Measurements from ENCODE around the gene CMTR1. TPM values are rescaled to one million over a fixed set of nuclear protein-coding genes. Genes with fewer than 3 reads are reported as not detected.
A peak's percentile ranks its signal among the peaks of the same experiment; 100 is the strongest.

Gene CMTR1
- total RNA-seq, 3 donors from 2014 or later: 31.4 to 35.7 (median 32.4) TPM

DNA sequence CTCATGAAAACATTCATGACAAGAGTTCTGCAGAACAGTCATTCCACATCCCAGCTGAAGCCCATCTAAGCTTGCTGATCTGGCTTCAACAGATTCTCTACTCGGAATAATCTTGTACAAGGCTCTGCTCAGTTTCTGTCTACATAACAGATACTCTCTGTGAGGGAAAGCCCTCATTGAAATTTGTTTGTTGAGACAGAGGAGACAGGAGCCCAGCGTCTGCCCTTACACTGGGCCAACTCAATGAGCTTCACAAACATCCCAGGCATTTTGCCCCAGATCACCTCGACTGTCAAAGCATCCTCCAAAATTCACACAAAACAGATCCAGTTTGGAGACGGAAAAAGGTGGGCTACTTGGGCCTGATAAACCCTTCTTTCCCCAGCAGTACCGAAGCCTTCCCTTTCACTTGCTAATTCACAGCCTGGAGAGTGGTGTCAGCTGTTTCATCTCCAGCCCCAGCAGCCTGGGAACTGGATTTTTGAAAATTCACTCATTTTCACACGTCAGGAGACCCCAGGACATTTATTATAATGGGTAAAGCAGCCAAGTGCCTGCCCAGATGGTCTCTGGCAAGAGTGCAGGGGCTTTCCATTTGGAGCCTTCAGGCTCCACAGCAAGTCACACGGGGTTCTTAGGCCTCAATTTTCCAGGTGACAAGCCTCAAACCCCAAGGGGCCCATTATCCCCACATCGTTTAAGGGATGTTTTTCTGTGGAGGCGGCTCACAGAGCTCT is 59.4 kb downstream of the CMTR1 start:
- Histone ChIP-seq H3K27me3 (no peaks in the 10 kb centered on the region), H3K36me3 (no peaks in the 10 kb centered on the region), H3K27ac (no peak overlapping the region), H3K4me3 (no peak overlapping the region), H3K9me3 (no peaks in the 10 kb centered on the region), H3K4me1 (no peaks in the 10 kb centered on the region)
- DNase-seq (ENCODE audit: low spot score in 2 of 2): no peak
- TF ChIP-seq CTCF (IDR thresholded peaks at IDR 0.05) (no peak), POLR2AphosphoS5 (IDR thresholded peaks at IDR 0.05) (no peak), POLR2A (IDR thresholded peaks at IDR 0.05) (no peak)
- intact Hi-C loops (cut with DNase I; ENCODE audit: low total_unique reads): no loop called here

DNA sequence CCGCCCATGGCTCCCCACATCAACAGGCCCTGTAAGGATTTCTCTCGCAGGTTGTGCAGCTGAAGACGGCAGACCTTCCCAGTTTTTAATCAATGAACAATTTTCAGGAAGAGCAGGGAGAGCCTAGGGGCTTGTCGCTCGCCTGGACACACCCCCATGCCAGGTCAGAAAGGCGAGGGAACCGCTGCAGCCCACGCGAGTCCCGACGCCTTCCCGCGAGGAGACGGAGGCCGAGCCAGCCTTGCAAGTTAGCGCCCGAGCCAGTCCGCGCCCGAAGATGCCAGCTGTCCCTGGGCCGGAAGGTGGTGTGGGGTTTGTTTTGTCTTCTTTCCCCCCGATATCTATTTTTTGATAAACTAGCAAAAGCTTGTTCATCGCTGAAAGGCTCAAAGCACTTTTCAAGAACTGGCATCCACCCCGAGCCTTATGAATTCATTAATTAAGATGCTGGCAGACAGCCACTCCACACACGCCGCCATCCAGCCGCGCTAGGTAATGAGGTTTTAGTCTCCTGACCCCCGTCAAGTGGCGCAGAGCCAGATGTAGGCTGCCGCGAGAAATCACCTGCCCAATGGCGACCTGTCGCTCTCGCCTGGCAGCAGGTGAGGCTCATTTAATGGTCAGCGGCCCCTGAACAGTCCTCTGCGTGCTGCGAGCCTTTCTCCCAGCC is 60.1 kb downstream of the CMTR1 start:
- DNase-seq (ENCODE audit: low spot score in 2 of 2): peak in 1 of 2 donors; percentile 59
- Histone ChIP-seq H3K27me3 (no peaks in the 10 kb centered on the region), H3K27ac (peak overlapping the region in 1 of 2 donors; percentile 21), H3K4me3 (peak overlapping the region in 1 of 3 donors; percentile 51), H3K36me3 (no peaks in the 10 kb centered on the region), H3K4me1 (no peaks in the 10 kb centered on the region), H3K9me3 (no peaks in the 10 kb centered on the region)
- TF ChIP-seq POLR2A (IDR thresholded peaks at IDR 0.05) (no peak), CTCF (IDR thresholded peaks at IDR 0.05) (no peak), POLR2AphosphoS5 (IDR thresholded peaks at IDR 0.05) (no peak)
- intact Hi-C loops (cut with DNase I; ENCODE audit: low total_unique reads): no loop called here

GRCh38 chr6:37493661-37493995 is 60.6 kb downstream of the CMTR1 start:
- Histone ChIP-seq H3K27ac (peak overlapping the region in 1 of 2 donors; percentile 21), H3K36me3 (no peaks in the 10 kb centered on the region), H3K4me3 (peak overlapping the region in 1 of 3 donors; percentile 51), H3K9me3 (no peaks in the 10 kb centered on the region), H3K4me1 (no peaks in the 10 kb centered on the region), H3K27me3 (no peaks in the 10 kb centered on the region)
- TF ChIP-seq POLR2A (IDR thresholded peaks at IDR 0.05): no peak
- no peak for TF ChIP-seq POLR2AphosphoS5 (IDR thresholded peaks at IDR 0.05)
- intact Hi-C loops (cut with DNase I; ENCODE audit: low total_unique reads): no loop called here
- DNase-seq (ENCODE audit: low spot score in 2 of 2): no peak

GRCh38 chr6:37495244-37495934 is 62.4 kb downstream of the CMTR1 start:
- Histone ChIP-seq H3K27me3 (no peaks in the 10 kb centered on the region), H3K9me3 (no peaks in the 10 kb centered on the region), H3K36me3 (no peaks in the 10 kb centered on the region), H3K27ac (no peak overlapping the region), H3K4me1 (no peaks in the 10 kb centered on the region), H3K4me3 (no peak overlapping the region)
- DNase-seq (ENCODE audit: low spot score in 2 of 2): no peak
- intact Hi-C loops (cut with DNase I; ENCODE audit: low total_unique reads): no loop called here
- no peak for TF ChIP-seq POLR2AphosphoS5 (IDR thresholded peaks at IDR 0.05)
- TF ChIP-seq CTCF (IDR thresholded peaks at IDR 0.05): no peak
- no peak for TF ChIP-seq POLR2A (IDR thresholded peaks at IDR 0.05)

DNA sequence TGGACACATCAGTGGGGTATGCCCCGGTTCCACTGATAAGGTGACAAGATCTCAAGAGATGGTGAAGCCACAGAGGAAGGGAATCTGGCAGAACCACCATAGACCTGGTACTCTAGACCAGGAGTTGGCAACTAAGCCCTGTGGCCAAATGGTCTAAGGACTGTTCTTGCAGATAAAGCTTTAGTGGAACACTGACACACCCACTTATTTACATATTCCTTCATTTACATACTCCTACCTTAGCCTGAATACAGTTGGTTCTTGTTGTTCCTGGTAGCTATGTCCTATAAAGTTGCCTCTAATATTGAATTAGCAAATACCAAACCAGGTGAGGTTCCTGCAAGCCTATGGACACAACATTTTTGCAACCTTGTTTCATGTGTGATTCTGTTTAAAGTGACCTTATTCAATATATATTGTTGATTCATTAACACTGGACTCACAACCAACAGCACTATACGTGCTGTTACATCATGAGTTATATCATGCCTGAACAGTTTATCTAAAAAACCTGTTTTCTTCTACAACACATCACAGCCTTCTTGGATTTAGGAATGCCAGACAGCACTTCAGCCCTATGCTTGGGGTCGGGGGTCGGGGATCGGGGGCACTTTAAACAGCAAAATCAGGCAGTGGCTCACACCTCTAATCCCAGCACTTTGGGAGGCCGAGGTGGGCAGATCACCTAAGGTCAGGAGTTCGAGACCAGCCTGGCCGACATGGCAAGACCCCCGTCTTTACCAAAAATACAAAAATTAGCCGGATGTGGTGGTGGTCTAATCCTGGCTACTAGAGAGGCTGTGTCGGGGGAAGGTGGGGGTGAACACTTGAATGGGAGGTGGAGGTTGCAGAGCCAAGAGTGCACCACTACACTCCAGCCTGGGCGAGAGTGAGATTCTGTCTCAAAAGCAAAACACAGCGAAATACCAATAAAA is 64.2 kb downstream of the CMTR1 start:
- Histone ChIP-seq H3K27ac (no peak overlapping the region), H3K4me1 (no peaks in the 10 kb centered on the region), H3K4me3 (no peak overlapping the region), H3K36me3 (no peaks in the 10 kb centered on the region), H3K9me3 (no peaks in the 10 kb centered on the region), H3K27me3 (no peaks in the 10 kb centered on the region)
- no peak for DNase-seq (ENCODE audit: low spot score in 2 of 2)
- intact Hi-C loops (cut with DNase I; ENCODE audit: low total_unique reads): no loop called here
- TF ChIP-seq CTCF (IDR thresholded peaks at IDR 0.05) (no peak), POLR2A (IDR thresholded peaks at IDR 0.05) (no peak), POLR2AphosphoS5 (IDR thresholded peaks at IDR 0.05) (no peak)

Data from breast epithelium (tissue), 4 donors.